ENCODE measurements around the gene HBE1. TPM values are rescaled to one million over a fixed set of nuclear protein-coding genes. Genes with fewer than 3 reads are reported as not detected.

HBE1 gene
- total and polyA plus RNA-seq, 2 of the 8 experiments (the other 6 are each of a cell fraction or from before 2014, with no cell fraction given), result 0.39 TPM; not detected in 1

DNA sequence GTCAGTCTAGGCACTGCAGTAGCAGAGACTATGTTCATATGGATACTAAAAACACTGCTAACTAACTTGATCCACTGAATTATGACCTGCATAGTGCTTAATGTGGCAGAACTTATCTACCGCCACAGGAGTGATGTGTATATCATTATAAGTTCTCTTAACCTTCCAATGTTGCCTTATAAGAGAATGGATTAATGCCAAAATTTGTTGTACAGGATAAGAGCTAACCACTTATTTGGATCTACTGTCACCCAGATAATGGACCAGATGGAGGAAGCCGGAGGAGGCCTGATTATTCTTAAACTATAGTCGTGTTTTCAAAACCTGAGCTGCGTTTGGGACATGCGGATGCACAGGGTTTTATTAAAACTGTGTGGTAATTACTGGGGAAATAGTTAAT lies 33.9 kb upstream of the HBE1 start:
- Histone ChIP-seq H3K27ac (ENCODE audit: low read depth, low read length) (no peak overlapping the region), H3K14ac (ENCODE audit: insufficient read length) (no peak overlapping the region), H3K23ac (ENCODE audit: insufficient read length) (no peak overlapping the region), H3K4me2 (ENCODE audit: insufficient read depth in 1 of 2, low read depth in 2 of 2, low read length in 2 of 2) (no peak overlapping the region), H3K4me3 (ENCODE audit: extremely low read depth in 1 of 4, insufficient read depth in 2 of 4, low read depth in 3 of 4, low read length in 4 of 4) (no peak overlapping the region), H2BK5ac (ENCODE audit: low read depth, low read length) (no peak overlapping the region), H3K9me3 (ENCODE audit: insufficient read depth in 2 of 2, low read depth in 1 of 2, low read length in 1 of 2) (no peaks in the 10 kb centered on the region), H3K4ac (replicated peaks; ENCODE audit: insufficient read length, low read depth, low read length) (no peak overlapping the region), H3K36me3 (ENCODE audit: control insufficient read depth in 2 of 4, insufficient read depth in 4 of 4, low read length in 3 of 4) (no peaks in the 10 kb centered on the region), H3K18ac (ENCODE audit: extremely low read depth, low read length) (no peak overlapping the region), H3K79me2 (ENCODE audit: control insufficient read depth in 1 of 2, insufficient read depth in 2 of 2, low read length in 2 of 2) (no peaks in the 10 kb centered on the region), H3K23me2 (ENCODE audit: low read depth, low read length) (no peaks in the 10 kb centered on the region), H2BK12ac (ENCODE audit: low read depth, low read length) (no peak overlapping the region), H2AFZ (ENCODE audit: low read length) (no peak overlapping the region), H4K8ac (ENCODE audit: extremely low read depth, insufficient read depth, low read length) (no peak overlapping the region), H3K27me3 (replicated peaks in 1 of 4; ENCODE audit: control insufficient read depth in 3 of 4, extremely low read depth in 1 of 4, insufficient read depth in 3 of 4, low read length in 3 of 4) (no peaks in the 10 kb centered on the region), H4K20me1 (replicated peaks in 1 of 2; ENCODE audit: control insufficient read depth in 1 of 2, insufficient read depth in 2 of 2, low read length in 2 of 2) (no peaks in the 10 kb centered on the region), H3K79me1 (ENCODE audit: low read depth, low read length) (no peaks in the 10 kb centered on the region), H4K5ac (ENCODE audit: insufficient read length, low read depth, low read length) (no peak overlapping the region), H3K9ac (replicated peaks in 1 of 4; ENCODE audit: extremely low read depth in 1 of 4, low read depth in 3 of 4, low read length in 3 of 4) (no peak overlapping the region), H4K91ac (replicated peaks; ENCODE audit: insufficient read length, low read length) (no peak overlapping the region), H2BK120ac (replicated peaks; ENCODE audit: low read depth, low read length) (no peak overlapping the region), H2BK15ac (ENCODE audit: low read length) (no peak overlapping the region), H3K56ac (replicated peaks; ENCODE audit: insufficient read length, low read depth, low read length) (no peak overlapping the region), H3K4me1 (replicated peaks in 1 of 4; ENCODE audit: control insufficient read depth in 3 of 4, insufficient read depth in 4 of 4, low read length in 3 of 4) (no peaks in the 10 kb centered on the region), H2AK5ac (ENCODE audit: low read depth, low read length) (no peak overlapping the region), H2BK20ac (ENCODE audit: low read length) (no peak overlapping the region)
- FAIRE-seq, result no peak
- DNase-seq (ENCODE audit: low read depth in 1 of 2, low spot score in 2 of 2), result no peak
- WGBS, 2 experiments (ENCODE audit: extremely low coverage in 1 of 2, insufficient coverage in 1 of 2, insufficient read length in 1 of 2, insufficient replicate concordance in 2 of 2, low coverage in 1 of 2, low lambda C conversion rate in 2 of 2, missing lambda C conversion rate in 1 of 2), result 77% methylated on average over 5 of the region's 5 CpGs; no CpG with 5 or more reads in 1 of the 2 experiments
- POLR2A ChIA-PET (ENCODE audit: partially characterized antibody), result no interaction called here
- CTCF ChIA-PET (ENCODE audit: partially characterized antibody), result interaction anchor here (0.8 to 1.3 kb wide), 3 partner anchors 12 to 23 kb away, joined by 3 to 4 read pairs (median 3); no protein-coding TSS in a partner anchor
- no peak for TF ChIP-seq CEBPB (IDR thresholded peaks at IDR 0.05; ENCODE audit: low read depth, low read length)
- TF ChIP-seq SAP30 (IDR thresholded peaks at IDR 0.05; ENCODE audit: insufficient read depth, insufficient replicate concordance, low read length), result no peak
- no peak for TF ChIP-seq RXRA (IDR thresholded peaks at IDR 0.05; ENCODE audit: insufficient read depth, low read depth, low read length)
- no peak for TF ChIP-seq JUND (IDR thresholded peaks at IDR 0.05; ENCODE audit: low read length)
- TF ChIP-seq TAF1 (IDR thresholded peaks at IDR 0.05; ENCODE audit: low read depth, low read length), result no peak
- TF ChIP-seq POLR2A (IDR thresholded peaks at IDR 0.05; ENCODE audit: control extremely low read depth in 1 of 2, low read depth in 2 of 2, low read length in 2 of 2), result no peak
- TF ChIP-seq NRF1 (IDR thresholded peaks at IDR 0.05; ENCODE audit: low read depth, low read length), result no peak
- no peak for TF ChIP-seq TAF7 (optimal IDR thresholded peaks at IDR 0.05; ENCODE audit: borderline replicate concordance, low read depth, low read length)
- TF ChIP-seq BCL11A (IDR thresholded peaks at IDR 0.05; ENCODE audit: low read depth in 2 of 2, low read length in 2 of 2), result no peak
- TF ChIP-seq CBX5 (IDR thresholded peaks at IDR 0.05; ENCODE audit: low read depth, low read length), result no peak
- TF ChIP-seq BACH1 (IDR thresholded peaks at IDR 0.05; ENCODE audit: low read length), result no peak
- no peak for TF ChIP-seq HDAC2 (IDR thresholded peaks at IDR 0.05; ENCODE audit: borderline replicate concordance in 1 of 2, low read depth in 2 of 2, low read length in 2 of 2)
- no peak for TF ChIP-seq PHF8 (conservative IDR thresholded peaks at IDR 0.05; ENCODE audit: low read depth, low read length)
- TF ChIP-seq EP300 (IDR thresholded peaks at IDR 0.05; ENCODE audit: borderline replicate concordance in 1 of 2, low read depth in 2 of 2, low read length in 2 of 2), result no peak
- TF ChIP-seq BRCA1 (IDR thresholded peaks at IDR 0.05; ENCODE audit: low read depth, low read length), result no peak
- TF ChIP-seq SP4 (IDR thresholded peaks at IDR 0.05; ENCODE audit: low read length), result no peak

Data from H1 (cell line).